ENCODE data around the gene CACNG3. TPM values are rescaled to one million over a fixed set of nuclear protein-coding genes. Genes with fewer than 3 reads are reported as not detected.

The CACNG3 gene
- total and polyA plus RNA-seq, 2 experiments from 2014 or later: not detected

DNA sequence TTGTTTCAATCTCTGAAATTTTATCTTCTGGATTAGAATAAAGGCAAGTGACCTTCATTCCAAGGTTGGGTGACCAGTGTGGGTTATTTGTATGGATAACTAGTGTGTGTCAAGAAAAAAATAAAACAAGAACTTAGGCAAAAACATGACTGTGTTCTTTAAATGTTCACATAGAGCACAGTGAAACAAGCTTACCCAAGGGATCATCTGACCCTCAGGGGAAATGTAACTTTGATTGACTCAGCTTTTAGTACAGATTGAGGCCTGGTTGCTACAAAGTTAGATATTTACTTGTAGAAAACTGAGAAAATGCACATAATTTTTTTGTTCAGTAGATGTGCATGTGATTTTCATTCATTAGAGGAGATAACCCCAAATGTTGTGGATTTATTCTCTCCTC, 6.7 kb downstream of the CACNG3 start:
- H3K4me1 ChIP-seq (ENCODE audit: low read depth): no peaks in the 10 kb centered on the region
- H3K9me3 ChIP-seq (ENCODE audit: low read depth): no peaks in the 10 kb centered on the region
- no peak overlapping the region for H3K27ac ChIP-seq
- no peaks in the 10 kb centered on the region for H3K36me3 ChIP-seq
- TF ChIP-seq, protein P1, sequence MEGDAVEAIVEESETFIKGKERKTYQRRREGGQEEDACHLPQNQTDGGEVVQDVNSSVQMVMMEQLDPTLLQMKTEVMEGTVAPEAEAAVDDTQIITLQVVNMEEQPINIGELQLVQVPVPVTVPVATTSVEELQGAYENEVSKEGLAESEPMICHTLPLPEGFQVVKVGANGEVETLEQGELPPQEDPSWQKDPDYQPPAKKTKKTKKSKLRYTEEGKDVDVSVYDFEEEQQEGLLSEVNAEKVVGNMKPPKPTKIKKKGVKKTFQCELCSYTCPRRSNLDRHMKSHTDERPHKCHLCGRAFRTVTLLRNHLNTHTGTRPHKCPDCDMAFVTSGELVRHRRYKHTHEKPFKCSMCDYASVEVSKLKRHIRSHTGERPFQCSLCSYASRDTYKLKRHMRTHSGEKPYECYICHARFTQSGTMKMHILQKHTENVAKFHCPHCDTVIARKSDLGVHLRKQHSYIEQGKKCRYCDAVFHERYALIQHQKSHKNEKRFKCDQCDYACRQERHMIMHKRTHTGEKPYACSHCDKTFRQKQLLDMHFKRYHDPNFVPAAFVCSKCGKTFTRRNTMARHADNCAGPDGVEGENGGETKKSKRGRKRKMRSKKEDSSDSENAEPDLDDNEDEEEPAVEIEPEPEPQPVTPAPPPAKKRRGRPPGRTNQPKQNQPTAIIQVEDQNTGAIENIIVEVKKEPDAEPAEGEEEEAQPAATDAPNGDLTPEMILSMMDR (IDR thresholded peaks at IDR 0.05; ENCODE audit: low read depth, low read length): no peak
- H3K4me3 ChIP-seq: no peak overlapping the region
- H3K27me3 ChIP-seq: peaks cover 12% of the 10 kb centered on the region
- no peak for DNase-seq (ENCODE audit: low read depth in 1 of 2, low spot score in 1 of 2)

DNA sequence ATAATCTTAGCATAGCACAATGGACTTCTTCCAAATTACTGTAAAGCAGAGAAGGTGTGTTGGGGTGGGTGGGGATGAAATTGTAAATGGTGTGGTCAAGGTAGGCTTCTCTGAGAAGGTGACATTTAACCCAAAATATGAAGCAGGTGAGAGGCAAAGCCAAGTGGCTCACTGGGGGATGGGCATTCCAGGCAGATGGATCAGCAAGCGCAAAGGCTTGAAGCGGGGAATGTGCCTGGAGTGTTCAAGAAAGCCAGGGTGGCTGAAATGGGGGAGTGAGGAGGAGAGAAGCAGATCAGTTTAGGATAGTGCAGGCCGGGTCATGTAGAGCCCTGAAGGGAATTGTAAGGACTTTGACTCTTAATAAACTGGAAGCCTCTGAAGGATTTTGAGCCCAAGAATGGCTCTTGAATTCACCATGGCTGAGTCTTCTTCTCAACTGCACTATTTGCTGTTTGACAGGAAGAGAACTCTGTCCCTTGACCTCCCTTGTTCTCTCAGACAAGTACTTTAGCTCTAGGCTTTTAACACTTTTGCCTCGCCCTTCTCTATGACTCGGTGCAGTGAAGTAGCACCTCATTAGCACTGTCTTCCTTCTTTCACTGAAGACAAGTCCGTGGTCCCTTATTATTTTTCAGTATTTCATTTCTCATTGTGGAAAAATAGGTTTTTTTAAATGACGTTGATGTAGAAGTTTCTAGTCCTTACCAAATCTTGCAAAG, 14.7 kb downstream of the CACNG3 start:
- Histone ChIP-seq H3K9me3 (ENCODE audit: low read depth) (no peaks in the 10 kb centered on the region), H3K4me3 (no peak overlapping the region), H3K27me3 (no peaks in the 10 kb centered on the region), H3K36me3 (no peaks in the 10 kb centered on the region), H3K4me1 (ENCODE audit: low read depth) (no peaks in the 10 kb centered on the region), H3K27ac (no peak overlapping the region)
- DNase-seq (ENCODE audit: low read depth in 1 of 2, low spot score in 1 of 2): no peak
- TF ChIP-seq, protein P1 (IDR thresholded peaks at IDR 0.05; ENCODE audit: low read depth, low read length): no peak

- no peak overlapping the region for H3K27ac ChIP-seq
- no peaks in the 10 kb centered on the region for H3K36me3 ChIP-seq
- no peaks in the 10 kb centered on the region for H3K9me3 ChIP-seq (ENCODE audit: low read depth)
- H3K4me1 ChIP-seq (ENCODE audit: low read depth): no peaks in the 10 kb centered on the region
- H3K27me3 ChIP-seq: no peaks in the 10 kb centered on the region
- TF ChIP-seq, protein P1 (IDR thresholded peaks at IDR 0.05; ENCODE audit: low read depth, low read length): no peak
- no peak overlapping the region for H3K4me3 ChIP-seq
- DNase-seq (ENCODE audit: low read depth in 1 of 2, low spot score in 1 of 2): no peak
These were observed 16.2 kb downstream of the CACNG3 start for GRCh38 chr16:24272379-24272778.

- Histone ChIP-seq H3K9me3 (ENCODE audit: low read depth) (no peaks in the 10 kb centered on the region), H3K4me3 (no peak overlapping the region), H3K27me3 (no peaks in the 10 kb centered on the region), H3K27ac (no peak overlapping the region), H3K4me1 (ENCODE audit: low read depth) (no peaks in the 10 kb centered on the region), H3K36me3 (no peaks in the 10 kb centered on the region)
- TF ChIP-seq, protein P1 (IDR thresholded peaks at IDR 0.05; ENCODE audit: low read depth, low read length): no peak
- peak in 1 of 2 donors; percentile 32 for DNase-seq (ENCODE audit: low read depth in 1 of 2, low spot score in 1 of 2)
These were observed 17.5 kb downstream of the CACNG3 start for GRCh38 chr16:24273508-24274182.

DNA sequence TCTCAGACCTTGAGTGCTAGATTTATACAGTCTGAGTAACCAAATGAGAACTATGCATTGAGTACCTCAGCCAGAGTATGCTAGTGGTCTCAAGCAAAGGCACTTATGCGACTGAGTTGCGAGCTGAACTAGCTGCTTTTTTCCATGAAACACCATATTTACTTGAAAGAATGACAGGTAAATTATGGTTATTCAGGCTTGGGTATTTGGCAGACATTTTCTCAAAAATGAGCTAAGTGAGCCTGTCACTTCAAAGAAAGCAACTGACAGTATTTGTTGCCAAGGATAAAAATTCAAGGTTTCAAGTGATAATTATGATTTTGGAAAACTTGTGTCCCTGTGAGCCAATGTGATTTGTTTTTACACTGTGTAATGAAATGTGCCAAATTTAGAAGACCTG, 19.3 kb downstream of the CACNG3 start:
- no peaks in the 10 kb centered on the region for H3K36me3 ChIP-seq
- no peak overlapping the region for H3K4me3 ChIP-seq
- TF ChIP-seq, protein P1 (IDR thresholded peaks at IDR 0.05; ENCODE audit: low read depth, low read length): no peak
- H3K9me3 ChIP-seq (ENCODE audit: low read depth): no peaks in the 10 kb centered on the region
- no peak overlapping the region for H3K27ac ChIP-seq
- DNase-seq (ENCODE audit: low read depth in 1 of 2, low spot score in 1 of 2): no peak
- H3K27me3 ChIP-seq: no peaks in the 10 kb centered on the region
- no peaks in the 10 kb centered on the region for H3K4me1 ChIP-seq (ENCODE audit: low read depth)
